K562 (cell line): ENCODE measurements around the gene KCND3. TPM values are rescaled to one million over a fixed set of nuclear protein-coding genes. Genes with fewer than 3 reads are reported as not detected.
A peak's percentile ranks its signal among the peaks of the same experiment; 100 is the strongest.

Experiments
- BCOR ChIP-seq: fragments of 450-650 bp; IDR thresholded peaks from 2 replicates; pipeline ENCODE4 v1.6.1; 2016
- CREB3L1 ChIP-seq: fragments of 450-650 bp; IDR thresholded peaks from 2 replicates; pipeline ENCODE4 v1.6.1; 2014; ENCODE audit warnings: low read depth, mild to moderate bottlenecking, moderate library complexity, borderline replicate concordance
- CXXC5 ChIP-seq: fragments of 250-450 bp; sonication (Bioruptor Pico); IDR thresholded peaks from 2 replicates; pipeline ENCODE4 v1.8.0; 2022; ENCODE audit warnings: inconsistent platforms, mild to moderate bottlenecking, moderate library complexity
- DEAF1 ChIP-seq: fragments of 450-650 bp; formaldehyde crosslinking; IDR thresholded peaks from 2 replicates; pipeline ENCODE4 v1.4.0; 2020; ENCODE audit warnings: mild to moderate bottlenecking, moderate library complexity
- E2F4 ChIP-seq: sonication (generic); formaldehyde crosslinking; IDR thresholded peaks from 2 replicates; pipeline ENCODE4 v1.8.0; 2022; ENCODE audit warnings: mild to moderate bottlenecking, low read depth, missing genetic modification reagents
- FIP1L1 ChIP-seq: fragments of 200-400 bp; formaldehyde crosslinking; IDR thresholded peaks from 2 replicates; pipeline ENCODE4 v1.6.1; 2018; ENCODE audit warnings: mild to moderate bottlenecking, low read depth, low read length; ENCODE audit not compliant: poor library complexity, severe bottlenecking
- GATAD2B ChIP-seq: fragments of 450-650 bp; IDR thresholded peaks from 2 replicates; pipeline ENCODE4 v1.6.1; 2017; ENCODE audit warnings: mild to moderate bottlenecking, borderline replicate concordance
- L3MBTL2 ChIP-seq: fragments of 450-650 bp; IDR thresholded peaks from 2 replicates; pipeline ENCODE4 v1.6.1; 2016; ENCODE audit warnings: mild to moderate bottlenecking, moderate library complexity
- MED1 ChIP-seq: sonication (generic); formaldehyde crosslinking; IDR thresholded peaks from 2 replicates; pipeline ENCODE4 v1.8.1; 2023; ENCODE audit warnings: missing genetic modification reagents, borderline replicate concordance
- MIER1 ChIP-seq: fragments of 450-650 bp; IDR thresholded peaks from 2 replicates; pipeline ENCODE4 v1.6.1; 2016; ENCODE audit warnings: antibody characterized with exemption, mild to moderate bottlenecking, low read depth
- MYBL2 ChIP-seq, 2 experiments: fragments of 450-650 bp in 1 of 2; sonication (generic) in 1 of 2; formaldehyde crosslinking in 1 of 2; IDR thresholded peaks; 2 replicates each; pipeline versions ENCODE4 v1.6.1 to v1.8.1; 2017 to 2022; ENCODE audit warnings: borderline replicate concordance in 1 of 2, inconsistent platforms in 1 of 2, low read depth in 1 of 2, mild to moderate bottlenecking in 1 of 2, missing genetic modification reagents in 1 of 2, moderate library complexity in 1 of 2
- MYC ChIP-seq, 2 experiments: fragments of 250-450 bp in 1 of 2; sonication (Bioruptor Pico) in 1 of 2; IDR thresholded peaks; 2 replicates each; pipeline versions ENCODE4 v1.5.1 to v1.6.1; 2012 to 2021; ENCODE audit warnings: low read depth in 2 of 2, borderline replicate concordance in 1 of 2, improper control_type of control experiment in 1 of 2, low read length in 1 of 2, mild to moderate bottlenecking in 1 of 2, moderate library complexity in 1 of 2
- NELFE ChIP-seq: IDR thresholded peaks from 2 replicates; pipeline ENCODE4 v1.6.1; 2011; ENCODE audit warnings: mild to moderate bottlenecking; ENCODE audit not compliant: insufficient read depth, insufficient read length
- PHB ChIP-seq: fragments of 250-450 bp; sonication (Bioruptor Pico); IDR thresholded peaks from 2 replicates; pipeline ENCODE4 v1.5.0; 2021
- RB1 ChIP-seq: fragments of 450-650 bp; IDR thresholded peaks from 2 replicates; pipeline ENCODE4 v1.6.1; 2017; ENCODE audit warnings: low read depth, mild to moderate bottlenecking
- RBFOX2 ChIP-seq: fragments of 200-400 bp; formaldehyde crosslinking; IDR thresholded peaks from 2 replicates; pipeline ENCODE4 v1.6.1; 2017; ENCODE audit warnings: low read depth, mild to moderate bottlenecking, low read length, moderate library complexity
- RBM25 ChIP-seq: fragments of 200-400 bp; formaldehyde crosslinking; IDR thresholded peaks from 2 replicates; pipeline ENCODE4 v1.6.1; 2018; ENCODE audit warnings: low read length, low read depth, moderate library complexity; ENCODE audit not compliant: severe bottlenecking
- SP1 ChIP-seq: sonication (generic); formaldehyde crosslinking; IDR thresholded peaks from 2 replicates; pipeline ENCODE4 v1.8.1; 2022; ENCODE audit warnings: mild to moderate bottlenecking, missing genetic modification reagents
- ZNF3 ChIP-seq: fragments of 250-450 bp; sonication (Bioruptor Pico); IDR thresholded peaks from 2 replicates; pipeline ENCODE4 v1.5.0; 2021; ENCODE audit warnings: mild to moderate bottlenecking, moderate library complexity
- ZNF316 ChIP-seq: fragments of 450-650 bp; IDR thresholded peaks from 2 replicates; pipeline ENCODE4 v1.6.1; 2016
- polyA plus RNA-seq, 8 experiments: library from polyadenylated mRNA; depleted of rRNA in 4 of 8; stranded (reverse) in 5 of 8; unstranded in 3 of 8; fragments of >200 nt; fragmentation: Nextera tagmentation in 2 of 8; fragmentation: Illumina TruSeq in 1 of 8; extraction: Ambion mirVana in 2 of 8; extraction: Trizol in 1 of 8; gene quantifications; 2 replicates each; pipeline versions ENCODE4 v1.2.1 to v1.2.3, GENCODE V29; 2011 to 2014; ENCODE audit warnings: inconsistent platforms in 1 of 8, missing spikeins in 1 of 8
- total RNA-seq, 7 experiments: library from RNA; depleted of rRNA in 6 of 7; stranded (reverse); fragments of >200 nt in 6 of 7; fragmentation: Illumina TruSeq in 2 of 7; extraction: Trizol in 2 of 7; gene quantifications; 2 replicates each; pipeline versions ENCODE4 v1.2.1 to v1.2.3, GENCODE V29; 2011 to 2021; ENCODE audit warnings: low replicate concordance in 1 of 7
- TF ChIP-seq, protein P1 (sequence below): fragments of 250-450 bp; sonication (Bioruptor Pico); IDR thresholded peaks from 2 replicates; pipeline ENCODE4 v1.4.0; 2020; ENCODE audit warnings: borderline replicate concordance

Gene KCND3
- total and polyA plus RNA-seq, 9 of the 15 experiments (the other 6 are each of a cell fraction or from before 2014, with no cell fraction given), result not detected

GRCh38 chr1:111720977-111721786, 268.3 kb downstream of the KCND3 start (continued):
- TF ChIP-seq MYC (IDR thresholded peaks at IDR 0.05; ENCODE audit: low read depth, low read length), result no peak
- TF ChIP-seq MYC (CRISPR knock-in tag; IDR thresholded peaks at IDR 0.05; ENCODE audit: borderline replicate concordance, low read depth), result no peak
- TF ChIP-seq, protein P1, sequence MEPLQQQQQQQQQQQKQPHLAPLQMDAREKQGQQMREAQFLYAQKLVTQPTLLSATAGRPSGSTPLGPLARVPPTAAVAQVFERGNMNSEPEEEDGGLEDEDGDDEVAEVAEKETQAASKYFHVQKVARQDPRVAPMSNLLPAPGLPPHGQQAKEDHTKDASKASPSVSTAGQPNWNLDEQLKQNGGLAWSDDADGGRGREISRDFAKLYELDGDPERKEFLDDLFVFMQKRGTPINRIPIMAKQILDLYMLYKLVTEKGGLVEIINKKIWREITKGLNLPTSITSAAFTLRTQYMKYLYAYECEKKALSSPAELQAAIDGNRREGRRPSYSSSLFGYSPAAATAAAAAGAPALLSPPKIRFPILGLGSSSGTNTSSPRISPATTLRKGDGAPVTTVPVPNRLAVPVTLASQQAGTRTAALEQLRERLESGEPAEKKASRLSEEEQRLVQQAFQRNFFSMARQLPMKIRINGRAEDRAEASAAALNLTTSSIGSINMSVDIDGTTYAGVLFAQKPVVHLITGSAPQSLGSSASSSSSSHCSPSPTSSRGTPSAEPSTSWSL (CRISPR knock-in tag), result no peak
- no peak for TF ChIP-seq MIER1
- TF ChIP-seq GATAD2B, result no peak
- no peak for TF ChIP-seq PHB (CRISPR knock-in tag)
- TF ChIP-seq BCOR, result no peak
- no peak for TF ChIP-seq DEAF1 (CRISPR knock-in tag)
- TF ChIP-seq FIP1L1, result no peak
- TF ChIP-seq ZNF3 (CRISPR knock-in tag), result no peak
- TF ChIP-seq CREB3L1, result no peak
- TF ChIP-seq E2F4, result no peak
- TF ChIP-seq RBFOX2, result no peak
- TF ChIP-seq CXXC5 (CRISPR knock-in tag), result no peak
- peak; percentile 80 for TF ChIP-seq L3MBTL2
- no peak for TF ChIP-seq MED1 (CRISPR knock-in tag)
- no peak for TF ChIP-seq ZNF316
- TF ChIP-seq RB1, result no peak
- no peak for TF ChIP-seq SP1 (CRISPR knock-in tag)
- no peak for TF ChIP-seq MYBL2 (IDR thresholded peaks at IDR 0.05; ENCODE audit: low read depth)
- TF ChIP-seq MYBL2 (CRISPR knock-in tag; IDR thresholded peaks at IDR 0.05; ENCODE audit: borderline replicate concordance), result no peak
- no peak for TF ChIP-seq RBM25
- no peak for TF ChIP-seq NELFE
